Measurements from ENCODE around the gene MBD5.
A peak's percentile ranks its signal among the peaks of the same experiment; 100 is the strongest.

The MBD5 gene

GRCh38 chr2:148263890-148264289, 243.0 kb downstream of the MBD5 start:
- TF ChIP-seq CTCF (conservative IDR thresholded peaks at IDR 0.05; ENCODE audit: low read depth, low read length): no peak
- DNase-seq (ENCODE audit: low read depth): no peak
- H3K4me3 ChIP-seq (ENCODE audit: low read depth, low read length): no peak overlapping the region

DNA sequence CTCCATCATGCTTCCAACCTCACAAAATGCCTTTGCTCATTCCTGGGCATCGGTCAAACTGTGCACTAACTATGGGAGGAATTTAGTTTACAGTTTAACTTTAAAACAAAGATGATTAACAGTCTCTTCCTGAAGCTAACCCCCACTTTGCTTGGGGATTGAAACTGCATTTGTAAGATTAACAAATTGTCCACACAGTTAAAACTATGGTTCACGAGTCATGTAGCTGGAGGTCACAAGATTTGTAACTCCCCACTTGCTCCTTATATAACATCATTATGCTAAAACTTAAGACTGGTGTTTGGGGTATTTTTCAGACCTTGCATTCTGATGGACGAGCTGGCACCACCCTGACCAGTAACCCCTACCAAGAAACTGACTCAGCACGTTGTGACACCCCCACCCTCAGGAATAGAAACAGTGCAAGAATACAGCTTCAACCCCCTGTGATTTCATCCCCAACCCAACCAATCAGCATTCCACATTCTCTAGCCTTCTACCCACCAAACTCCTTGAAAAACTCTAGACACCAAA, 252.3 kb downstream of the MBD5 start:
- no peak for TF ChIP-seq CTCF (conservative IDR thresholded peaks at IDR 0.05; ENCODE audit: low read depth, low read length)
- DNase-seq (ENCODE audit: low read depth): peak; percentile 47

DNA sequence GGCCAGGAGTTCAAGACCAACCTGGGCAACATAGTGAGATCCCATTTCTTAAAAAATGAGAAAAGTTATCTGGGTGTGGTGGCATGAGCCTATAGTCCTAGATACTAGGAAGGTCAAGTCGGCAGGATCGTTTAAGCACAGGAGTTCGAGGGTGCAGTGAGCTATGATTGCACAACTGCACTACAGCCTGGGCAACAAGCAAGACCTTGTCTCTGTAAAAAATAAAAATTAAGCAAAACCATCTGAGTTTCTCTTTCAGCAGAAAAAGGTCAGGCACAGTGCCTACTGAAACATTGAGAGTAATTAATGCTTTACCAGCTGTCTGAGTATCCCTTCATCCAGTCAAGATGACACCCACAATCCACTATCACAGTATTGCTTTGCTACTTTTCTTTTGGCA, 258.3 kb downstream of the MBD5 start:
- no peak overlapping the region for H3K4me3 ChIP-seq (ENCODE audit: low read depth, low read length)
- DNase-seq (ENCODE audit: low read depth): no peak
- TF ChIP-seq CTCF (conservative IDR thresholded peaks at IDR 0.05; ENCODE audit: low read depth, low read length): no peak

More for the DNA sequence above, 252.3 kb downstream of the MBD5 start:
- H3K4me3 ChIP-seq (ENCODE audit: low read depth, low read length): no peak overlapping the region

DNA sequence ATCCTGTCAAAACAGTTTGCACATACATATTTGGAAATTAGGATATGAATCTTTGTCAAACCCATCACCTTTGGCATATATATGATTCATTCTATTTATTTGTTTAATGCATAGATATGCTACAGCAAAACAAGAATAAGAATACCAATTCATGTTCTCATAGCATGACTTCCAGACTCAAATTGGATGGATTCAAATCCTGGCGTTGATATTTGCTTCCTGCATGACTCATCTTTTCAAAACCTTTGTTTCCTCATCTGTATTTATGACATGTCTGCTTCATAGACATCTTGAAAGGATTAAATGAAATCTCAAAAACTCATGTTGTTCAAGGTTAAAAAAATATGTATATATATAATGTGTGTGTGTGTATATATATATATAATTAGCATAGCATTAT, 261.3 kb downstream of the MBD5 start:
- no peak overlapping the region for H3K4me3 ChIP-seq (ENCODE audit: low read depth, low read length)
- DNase-seq (ENCODE audit: low read depth): peak; percentile 35
- no peak for TF ChIP-seq CTCF (conservative IDR thresholded peaks at IDR 0.05; ENCODE audit: low read depth, low read length)

DNA sequence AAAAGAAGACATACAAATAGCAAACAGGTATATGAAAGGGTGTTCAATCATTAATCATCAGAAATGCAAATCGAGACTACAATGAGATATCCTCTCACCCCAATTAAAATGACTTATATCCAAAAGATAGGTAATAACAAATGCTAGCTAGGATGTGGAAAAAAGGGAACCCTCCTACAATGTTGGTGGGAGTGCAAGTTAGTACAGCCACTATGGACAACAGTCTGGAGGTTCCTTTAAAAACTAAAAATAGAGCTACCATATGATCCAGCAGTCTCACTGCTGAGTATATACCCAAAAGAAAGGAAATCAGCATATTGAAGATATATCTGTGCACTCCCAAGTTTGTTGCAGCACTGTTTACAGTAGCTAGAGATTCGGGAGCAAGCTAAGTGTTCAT, 271.5 kb downstream of the MBD5 start:
- DNase-seq (ENCODE audit: low read depth): no peak
- TF ChIP-seq CTCF (conservative IDR thresholded peaks at IDR 0.05; ENCODE audit: low read depth, low read length): no peak
- no peak overlapping the region for H3K4me3 ChIP-seq (ENCODE audit: low read depth, low read length)

GRCh38 chr2:148298196-148298595, 277.3 kb downstream of the MBD5 start:
- TF ChIP-seq CTCF (conservative IDR thresholded peaks at IDR 0.05; ENCODE audit: low read depth, low read length): no peak
- peak; percentile 25 for DNase-seq (ENCODE audit: low read depth)
- no peak overlapping the region for H3K4me3 ChIP-seq (ENCODE audit: low read depth, low read length)

GRCh38 chr2:148299616-148300015, 278.7 kb downstream of the MBD5 start:
- no peak overlapping the region for H3K4me3 ChIP-seq (ENCODE audit: low read depth, low read length)
- TF ChIP-seq CTCF (conservative IDR thresholded peaks at IDR 0.05; ENCODE audit: low read depth, low read length): no peak
- no peak for DNase-seq (ENCODE audit: low read depth)

Data from choroid plexus epithelial cell (primary cell).